GM12878 (cell line): Measurements from ENCODE around the gene STK33. TPM values are rescaled to one million over a fixed set of nuclear protein-coding genes. Genes with fewer than 3 reads are reported as not detected.

Source experiments
- ATAC-seq: fragments of 200-7000 bp; cut with Tn5 transposase; 3 replicates; pipeline ENCODE4 v1.9.1; 2020; ENCODE audit warnings: mild to moderate bottlenecking, moderate library complexity
- BruUV-seq: library from RNA; stranded (reverse); fragments of 400-500 nt; replicated peaks from 2 replicates; lab custom pipeline; 2021; lab: Mats Ljungman, UMichigan
- CTCF ChIA-PET: fragments of 300-600 bp; sonication (Branson Sonifier 250); formaldehyde crosslinking; extraction: SDS; loops from one replicate; lab custom pipeline; 2021; ENCODE audit warnings: inconsistent platforms; lab: Yijun Ruan, JAX
- POLR2A ChIA-PET: fragments of 350-600 bp; formaldehyde crosslinking; extraction: SDS; loops from one replicate; lab custom pipeline; 2021; ENCODE audit warnings: inconsistent platforms; lab: Charles Lee
- RAD21 ChIA-PET: fragments of 300-600 bp; sonication (Branson Sonifier 250); formaldehyde crosslinking; loops from one replicate; lab custom pipeline; 2023; ENCODE audit warnings: antibody characterized with exemption; ENCODE audit not compliant: unreplicated experiment; lab: Charles Lee
- SMC1A ChIA-PET: fragments of 300-600 bp; sonication (Branson Sonifier 250); formaldehyde crosslinking; loops from one replicate; lab custom pipeline; 2023; ENCODE audit not compliant: unreplicated experiment, uncharacterized antibody; lab: Charles Lee
- DNase-seq: peaks from one replicate; pipeline ENCODE4 v3.0.0-alpha.2; 2011; ENCODE audit warnings: low read depth, low spot score
- FAIRE-seq: peaks from 3 replicates; lab custom pipeline; 2011; peaks lifted over from hg19 to GRCh38; lab: Jason Lieb, UNC
- H2AFZ ChIP-seq: 2 replicates; pipeline ENCODE4 v1.6.0; 2011; ENCODE audit warnings: low read depth, low read length, control low read depth; ENCODE audit not compliant: control insufficient read depth
- H3K27ac ChIP-seq: 2 replicates; pipeline ENCODE4 v1.5.1; 2011; ENCODE audit warnings: control low read depth; ENCODE audit not compliant: control insufficient read depth, insufficient read depth
- H3K27me3 ChIP-seq, 2 experiments: replicated peaks in 1 of 2; 2 replicates each; pipeline versions ENCODE4 v1.6.0 to v1.6.1; 2011; ENCODE audit warnings: low read length in 1 of 2; ENCODE audit not compliant: control insufficient read depth in 2 of 2, insufficient read depth in 2 of 2
- H3K36me3 ChIP-seq, 2 experiments: 2 replicates each; pipeline ENCODE4 v1.5.1; 2011; ENCODE audit warnings: low read length in 1 of 2; ENCODE audit not compliant: control insufficient read depth in 2 of 2, insufficient read depth in 2 of 2
- H3K4me1 ChIP-seq: 2 replicates; pipeline ENCODE4 v1.6.1; 2011; ENCODE audit warnings: mild to moderate bottlenecking, low read length, moderate library complexity, mixed read lengths; ENCODE audit not compliant: control insufficient read depth, insufficient read depth
- H3K4me2 ChIP-seq: 2 replicates; pipeline ENCODE4 v1.6.0; 2011; ENCODE audit warnings: control low read depth; ENCODE audit not compliant: control insufficient read depth, insufficient read depth
- H3K4me3 ChIP-seq: fragments of 200-600 bp; sonication (generic); 2 replicates; pipeline ENCODE4 v1.5.1; 2016
- H3K79me2 ChIP-seq: 2 replicates; pipeline ENCODE4 v1.6.0; 2011; ENCODE audit warnings: low read length; ENCODE audit not compliant: control insufficient read depth, insufficient read depth
- H3K9ac ChIP-seq: 2 replicates; pipeline ENCODE4 v1.8.0; 2011; ENCODE audit warnings: low read length, control low read depth, mixed read lengths; ENCODE audit not compliant: control insufficient read depth, insufficient read depth
- H3K9me3 ChIP-seq: replicated peaks from 3 replicates; pipeline ENCODE4 v1.5.1; 2011; ENCODE audit warnings: mild to moderate bottlenecking, low read length; ENCODE audit not compliant: control insufficient read depth, insufficient read depth
- H4K20me1 ChIP-seq: 2 replicates; pipeline ENCODE4 v1.6.0; 2011; ENCODE audit not compliant: control insufficient read depth, insufficient read depth
- ATF3 ChIP-seq: IDR thresholded peaks from 2 replicates; pipeline ENCODE4 v1.6.1; 2011; ENCODE audit warnings: low read depth, mild to moderate bottlenecking, low read length, moderate library complexity, borderline replicate concordance; ENCODE audit errors: extremely low read depth
- CHD2 ChIP-seq: IDR thresholded peaks from 2 replicates; pipeline ENCODE4 v1.6.1; 2011; ENCODE audit warnings: low read depth, low read length, improper control_type of control experiment, borderline replicate concordance
- ETV6 ChIP-seq, 2 experiments: fragments of 450-650 bp in 1 of 2; IDR thresholded peaks in 1 of 2; conservative IDR thresholded peaks in 1 of 2; 2 replicates each; pipeline ENCODE4 v1.6.1; 2014; ENCODE audit warnings: antibody characterized with exemption in 1 of 2, borderline replicate concordance in 1 of 2, low read depth in 1 of 2, mild to moderate bottlenecking in 1 of 2, moderate library complexity in 1 of 2
- FOS ChIP-seq: IDR thresholded peaks from 3 replicates; pipeline ENCODE4 v1.6.1; 2011; ENCODE audit warnings: borderline replicate concordance; ENCODE audit not compliant: insufficient read length; ENCODE audit errors: extremely low read depth
- HDAC6 ChIP-seq: fragments of 200-600 bp; sonication (generic); IDR thresholded peaks from one replicate; pipeline ENCODE4 v1.8.0; 2017; ENCODE audit warnings: antibody characterized with exemption; ENCODE audit not compliant: unreplicated experiment
- IKZF1 ChIP-seq: fragments of 450-650 bp; conservative IDR thresholded peaks from 2 replicates; pipeline ENCODE4 v1.6.1; 2017; ENCODE audit warnings: antibody characterized with exemption, mild to moderate bottlenecking
- JUND ChIP-seq: IDR thresholded peaks from 2 replicates; pipeline ENCODE4 v1.6.1; 2012; ENCODE audit warnings: low read depth, mild to moderate bottlenecking, low read length, improper control_type of control experiment, moderate library complexity
- MTA3 ChIP-seq: IDR thresholded peaks from 2 replicates; pipeline ENCODE4 v1.6.1; 2012; ENCODE audit warnings: low read length, inconsistent platforms, borderline replicate concordance
- NFXL1 ChIP-seq: fragments of 450-650 bp; IDR thresholded peaks from 2 replicates; pipeline ENCODE4 v1.6.1; 2017; ENCODE audit warnings: antibody characterized with exemption, mild to moderate bottlenecking, borderline replicate concordance
- NFYB ChIP-seq: IDR thresholded peaks from 2 replicates; pipeline ENCODE4 v1.6.1; 2011; ENCODE audit warnings: low read depth, mild to moderate bottlenecking, low read length, improper control_type of control experiment, moderate library complexity; ENCODE audit not compliant: insufficient read depth
- PAX8 ChIP-seq: fragments of 450-650 bp; IDR thresholded peaks from 2 replicates; pipeline ENCODE4 v1.6.1; 2017; ENCODE audit warnings: mild to moderate bottlenecking, moderate library complexity
- POLR2A ChIP-seq: IDR thresholded peaks from 2 replicates; pipeline ENCODE4 v1.6.1; 2011; ENCODE audit warnings: low read depth, mild to moderate bottlenecking, low read length
- POU2F2 ChIP-seq: IDR thresholded peaks from 3 replicates; pipeline ENCODE4 v1.6.1; 2011; ENCODE audit warnings: low read depth, mild to moderate bottlenecking, low read length, borderline replicate concordance
- RCOR1 ChIP-seq: conservative IDR thresholded peaks from 2 replicates; pipeline ENCODE4 v1.6.1; 2012; ENCODE audit warnings: low read depth, low read length, improper control_type of control experiment
- SIN3A ChIP-seq: IDR thresholded peaks from 2 replicates; pipeline ENCODE4 v1.6.1; 2012; ENCODE audit warnings: low read depth, low read length, improper control_type of control experiment
- WGBS: methylation state at CpG from one replicate; pipeline ENCODE4 v1.1.6; 2016; ENCODE audit warnings: low lambda C conversion rate; ENCODE audit not compliant: insufficient replicate concordance, insufficient coverage; ENCODE audit errors: missing lambda C conversion rate; 5-methylcytosine and 5-hydroxymethylcytosine counted together
- in situ Hi-C: fragments of 300-500 bp; cut with MboI; formaldehyde crosslinking; loops from 9 replicates; pipeline ENCODE4 v1.14.3; 2018; ENCODE audit warnings: mixed read lengths
- intact Hi-C: fragments of 100-400 bp; cut with micrococcal nuclease; formaldehyde crosslinking; loops from one replicate; pipeline ENCODE4 v1.14.2; 2022; ENCODE audit not compliant: unreplicated experiment
- polyA plus RNA-seq, 11 experiments: library from polyadenylated mRNA; depleted of rRNA in 4 of 11; unstranded in 6 of 11; stranded (reverse) in 5 of 11; fragments of >200 nt; fragmentation: Nextera tagmentation in 4 of 11; fragmentation: Illumina TruSeq in 1 of 11; extraction: Ambion mirVana in 4 of 11; extraction: Trizol in 1 of 11; gene quantifications; 1 replicate in 1 of 11; 2 replicates in 10 of 11; pipeline versions ENCODE4 v1.2.1 to v1.2.3, GENCODE V29; 2011 to 2016; ENCODE audit warnings: inconsistent platforms in 2 of 11, missing spikeins in 2 of 11, low read depth in 1 of 11
- total RNA-seq, 4 experiments: library from RNA; depleted of rRNA in 3 of 4; stranded (reverse); fragments of >200 nt in 3 of 4; fragmentation: Illumina TruSeq in 1 of 4; extraction: Trizol in 1 of 4; gene quantifications; 2 replicates each; pipeline versions ENCODE4 v1.2.1 to v1.2.3, GENCODE V29; 2013 to 2021
- TF ChIP-seq, protein P1 (sequence below): IDR thresholded peaks from 2 replicates; pipeline ENCODE4 v1.6.1; 2012; ENCODE audit warnings: mild to moderate bottlenecking, low read depth, low read length
- TF ChIP-seq, protein P2 (sequence below): fragments of 450-650 bp; IDR thresholded peaks from 2 replicates; pipeline ENCODE4 v1.6.1; 2017; ENCODE audit warnings: borderline replicate concordance

STK33 gene
- total and polyA plus RNA-seq, 10 of the 15 experiments (the other 5 are each of a cell fraction or from before 2014, with no cell fraction given) = 5.2 to 27.3 (median 18.3) TPM

DNA sequence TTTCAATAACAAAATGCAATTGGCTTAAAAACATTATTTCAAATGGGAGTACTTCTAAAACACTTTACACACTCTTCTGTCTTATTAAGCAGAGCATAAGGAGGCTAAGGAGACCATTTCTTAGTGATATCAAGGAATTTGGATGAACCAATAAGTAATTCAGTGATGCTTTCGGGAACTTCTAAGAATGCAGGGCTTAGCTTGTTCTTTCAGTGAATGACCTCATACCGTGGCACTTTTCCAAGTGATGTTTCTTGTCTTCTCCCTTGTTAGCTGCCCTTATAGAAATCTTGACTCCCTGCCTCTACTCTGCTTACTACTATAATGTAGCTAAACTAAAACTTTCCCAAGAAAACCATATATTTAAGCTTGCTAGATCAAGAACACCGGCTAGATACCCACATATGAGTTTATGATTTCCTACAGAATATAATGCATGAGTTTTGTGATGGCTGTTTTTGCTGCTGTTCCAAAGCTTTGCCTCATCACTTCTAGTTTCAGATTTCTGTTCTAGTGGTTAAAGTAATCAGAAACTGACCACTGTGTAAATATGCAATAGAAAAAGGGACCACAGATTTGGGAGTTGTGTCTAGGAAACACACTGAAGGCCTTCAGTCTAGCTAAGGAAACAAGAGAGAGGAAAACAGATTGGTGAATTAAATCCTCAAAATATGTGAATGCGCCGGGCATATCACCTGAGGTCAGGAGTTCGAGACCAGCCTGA is 37.5 kb upstream of the STK33 start (continued):
- TF ChIP-seq, protein P1, sequence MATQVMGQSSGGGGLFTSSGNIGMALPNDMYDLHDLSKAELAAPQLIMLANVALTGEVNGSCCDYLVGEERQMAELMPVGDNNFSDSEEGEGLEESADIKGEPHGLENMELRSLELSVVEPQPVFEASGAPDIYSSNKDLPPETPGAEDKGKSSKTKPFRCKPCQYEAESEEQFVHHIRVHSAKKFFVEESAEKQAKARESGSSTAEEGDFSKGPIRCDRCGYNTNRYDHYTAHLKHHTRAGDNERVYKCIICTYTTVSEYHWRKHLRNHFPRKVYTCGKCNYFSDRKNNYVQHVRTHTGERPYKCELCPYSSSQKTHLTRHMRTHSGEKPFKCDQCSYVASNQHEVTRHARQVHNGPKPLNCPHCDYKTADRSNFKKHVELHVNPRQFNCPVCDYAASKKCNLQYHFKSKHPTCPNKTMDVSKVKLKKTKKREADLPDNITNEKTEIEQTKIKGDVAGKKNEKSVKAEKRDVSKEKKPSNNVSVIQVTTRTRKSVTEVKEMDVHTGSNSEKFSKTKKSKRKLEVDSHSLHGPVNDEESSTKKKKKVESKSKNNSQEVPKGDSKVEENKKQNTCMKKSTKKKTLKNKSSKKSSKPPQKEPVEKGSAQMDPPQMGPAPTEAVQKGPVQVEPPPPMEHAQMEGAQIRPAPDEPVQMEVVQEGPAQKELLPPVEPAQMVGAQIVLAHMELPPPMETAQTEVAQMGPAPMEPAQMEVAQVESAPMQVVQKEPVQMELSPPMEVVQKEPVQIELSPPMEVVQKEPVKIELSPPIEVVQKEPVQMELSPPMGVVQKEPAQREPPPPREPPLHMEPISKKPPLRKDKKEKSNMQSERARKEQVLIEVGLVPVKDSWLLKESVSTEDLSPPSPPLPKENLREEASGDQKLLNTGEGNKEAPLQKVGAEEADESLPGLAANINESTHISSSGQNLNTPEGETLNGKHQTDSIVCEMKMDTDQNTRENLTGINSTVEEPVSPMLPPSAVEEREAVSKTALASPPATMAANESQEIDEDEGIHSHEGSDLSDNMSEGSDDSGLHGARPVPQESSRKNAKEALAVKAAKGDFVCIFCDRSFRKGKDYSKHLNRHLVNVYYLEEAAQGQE = no peak
- TF ChIP-seq POU2F2 (no peak), JUND (no peak), POLR2A (no peak), NFXL1 (no peak)

DNA sequence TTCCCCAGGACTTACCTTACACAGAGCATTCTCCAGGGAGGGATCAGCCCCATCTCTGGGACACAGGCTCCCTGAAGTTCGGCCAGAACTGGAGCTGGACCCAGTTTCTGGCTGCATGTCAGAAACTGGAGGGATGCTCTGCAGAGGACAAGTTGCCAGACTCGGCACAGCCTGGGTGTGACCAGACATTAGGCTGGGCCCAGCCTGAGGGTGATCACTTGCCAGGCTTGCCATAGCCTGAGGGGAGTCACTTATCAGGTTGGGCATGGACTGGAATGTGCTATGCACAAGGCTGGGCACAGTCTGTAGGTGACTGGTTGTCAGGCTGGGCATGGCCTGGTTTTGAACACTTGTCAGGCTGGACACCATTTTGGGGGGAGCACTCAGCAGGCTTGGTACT is 30.7 kb upstream of the STK33 start:
- no peak for ATAC-seq
- Histone ChIP-seq H3K27ac (no peak overlapping the region), H3K36me3 (peaks cover 9 to 10% of the 10 kb centered on the region in 2 experiments), H3K4me3 (no peak overlapping the region), H4K20me1 (no peaks in the 10 kb centered on the region), H3K4me2 (no peak overlapping the region), H3K27me3 (no peaks in the 10 kb centered on the region), H3K9ac (no peak overlapping the region), H3K79me2 (no peaks in the 10 kb centered on the region), H2AFZ (no peak overlapping the region), H3K4me1 (no peaks in the 10 kb centered on the region), H3K9me3 (no peaks in the 10 kb centered on the region)
- no peak for FAIRE-seq
- no TSS peak for BruUV-seq
- POLR2A ChIA-PET = no interaction called here
- in situ Hi-C loops = no loop called here
- intact Hi-C loops = no loop called here
- RAD21 ChIA-PET = no interaction called here
- no peak for DNase-seq
- WGBS = 63% methylated on average over 2 of the region's 2 CpGs
- CTCF ChIA-PET = interaction anchor here (0.8 kb wide), 1 partner anchor 59 kb away, joined by 3 read pairs; no protein-coding TSS in a partner anchor
- SMC1A ChIA-PET = interaction anchor here (1.6 kb wide), 1 partner anchor 12 kb away, joined by 3 read pairs; no protein-coding TSS in a partner anchor
- no peak for TF ChIP-seq CHD2
- no peak for TF ChIP-seq FOS
- TF ChIP-seq, protein P2, sequence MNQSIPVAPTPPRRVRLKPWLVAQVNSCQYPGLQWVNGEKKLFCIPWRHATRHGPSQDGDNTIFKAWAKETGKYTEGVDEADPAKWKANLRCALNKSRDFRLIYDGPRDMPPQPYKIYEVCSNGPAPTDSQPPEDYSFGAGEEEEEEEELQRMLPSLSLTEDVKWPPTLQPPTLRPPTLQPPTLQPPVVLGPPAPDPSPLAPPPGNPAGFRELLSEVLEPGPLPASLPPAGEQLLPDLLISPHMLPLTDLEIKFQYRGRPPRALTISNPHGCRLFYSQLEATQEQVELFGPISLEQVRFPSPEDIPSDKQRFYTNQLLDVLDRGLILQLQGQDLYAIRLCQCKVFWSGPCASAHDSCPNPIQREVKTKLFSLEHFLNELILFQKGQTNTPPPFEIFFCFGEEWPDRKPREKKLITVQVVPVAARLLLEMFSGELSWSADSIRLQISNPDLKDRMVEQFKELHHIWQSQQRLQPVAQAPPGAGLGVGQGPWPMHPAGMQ = no peak
- no peak for TF ChIP-seq RCOR1
- TF ChIP-seq NFYB = no peak
- TF ChIP-seq IKZF1 = no peak
- no peak for TF ChIP-seq MTA3
- TF ChIP-seq ATF3 = no peak
- no peak for TF ChIP-seq HDAC6
- no peak for TF ChIP-seq ETV6 (conservative IDR thresholded peaks at IDR 0.05 in 1 of 2, IDR thresholded peaks at IDR 0.05 in 1 of 2; ENCODE audit: borderline replicate concordance in 1 of 2, low read depth in 1 of 2)
- TF ChIP-seq POLR2A = no peak
- TF ChIP-seq SIN3A = no peak
- no peak for TF ChIP-seq PAX8
